Upper lobe of left lung (tissue), 4 donors: ENCODE measurements around the gene HDAC7.

Experiments
- CTCF ChIP-seq, 6 experiments: fragments of 450-650 bp in 4 of 6; fragments of 200-600 bp in 2 of 6; sonication (generic) in 2 of 6; IDR thresholded peaks; one replicate each; pipeline ENCODE4 v1.5.1; 2016 to 2019; ENCODE audit warnings: antibody characterized with exemption in 6 of 6
- POLR2A ChIP-seq, 4 donors: fragments of 450-650 bp; IDR thresholded peaks; one replicate each; pipeline ENCODE4 v1.5.1; 2016 to 2017; ENCODE audit warnings: antibody characterized with exemption in 4 of 4, mild to moderate bottlenecking in 2 of 4

- TF ChIP-seq CTCF (IDR thresholded peaks at IDR 0.05) = no peak
- no peak for TF ChIP-seq POLR2A (IDR thresholded peaks at IDR 0.05)
These were observed 9.9 kb upstream of the HDAC7 start for GRCh38 chr12:47829584-47829983.
